GM18907 (cell line): ENCODE measurements around the gene PTPRN2.

Source experiments
- ATAC-seq: cut with Tn5 transposase; IDR thresholded peaks from one replicate; pipeline ENCODE4 v1.9.1; 2021; ENCODE audit warnings: mild to moderate bottlenecking, moderate library complexity; ENCODE audit not compliant: unreplicated experiment

PTPRN2 gene

GRCh38 chr7:157585113-157585861, 1002.3 kb downstream of the PTPRN2 start:
- no peak for ATAC-seq

DNA sequence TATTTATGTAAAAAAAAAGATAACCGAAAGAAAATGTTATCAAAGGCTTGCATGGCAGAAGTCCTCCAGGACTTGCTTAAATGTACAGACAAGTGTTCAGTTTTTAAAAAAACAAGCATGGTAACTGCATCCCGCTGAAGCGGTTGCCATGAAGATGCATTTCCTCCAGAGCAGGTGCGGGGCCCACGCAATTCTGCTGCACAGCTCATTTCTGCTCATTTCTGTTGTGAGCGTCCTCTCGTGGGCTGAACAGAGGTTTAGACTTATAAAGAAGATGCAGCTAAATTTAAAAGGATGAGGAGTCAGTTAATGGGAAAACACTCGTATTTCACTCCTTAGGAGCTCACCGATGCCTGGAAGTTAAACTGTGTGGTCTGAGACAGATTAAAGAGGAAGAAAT, 1003.2 kb downstream of the PTPRN2 start:
- no peak for ATAC-seq

GRCh38 chr7:157581740-157582139, 1005.9 kb downstream of the PTPRN2 start:
- ATAC-seq = no peak

DNA sequence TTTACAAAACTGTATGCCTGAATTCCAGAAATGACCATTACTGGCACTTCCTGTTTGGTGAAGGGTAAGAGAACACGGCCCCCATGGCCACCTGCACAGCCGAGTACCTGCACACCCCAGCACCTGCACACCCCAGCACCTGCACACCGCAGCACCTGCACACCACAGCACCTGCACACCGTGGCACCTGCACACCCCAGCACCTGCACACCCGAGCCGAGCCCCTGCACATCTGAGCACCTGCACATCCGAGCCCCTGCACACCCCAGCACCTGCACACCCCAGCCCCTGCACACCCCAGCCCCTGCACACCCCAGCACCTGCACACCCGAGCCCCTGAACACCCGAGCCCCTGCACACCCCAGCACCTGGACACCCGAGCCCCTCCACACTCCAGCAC, 1007.3 kb downstream of the PTPRN2 start:
- no peak for ATAC-seq

GRCh38 chr7:157579425-157579824, 1008.2 kb downstream of the PTPRN2 start:
- no peak for ATAC-seq

- no peak for ATAC-seq
Measured at GRCh38 chr7:157577796-157578339, 1009.8 kb downstream of the PTPRN2 start.

GRCh38 chr7:157577061-157577460, 1010.6 kb downstream of the PTPRN2 start:
- ATAC-seq = no peak

GRCh38 chr7:157576415-157576814, 1011.2 kb downstream of the PTPRN2 start:
- ATAC-seq = no peak

- no peak for ATAC-seq
Measured at GRCh38 chr7:157575777-157576176, 1011.8 kb downstream of the PTPRN2 start.

GRCh38 chr7:157574914-157575586, 1012.6 kb downstream of the PTPRN2 start:
- no peak for ATAC-seq

GRCh38 chr7:157574120-157574825, 1013.4 kb downstream of the PTPRN2 start:
- ATAC-seq = no peak

- no peak for ATAC-seq
Measured at GRCh38 chr7:157573244-157573643, 1014.4 kb downstream of the PTPRN2 start.

DNA sequence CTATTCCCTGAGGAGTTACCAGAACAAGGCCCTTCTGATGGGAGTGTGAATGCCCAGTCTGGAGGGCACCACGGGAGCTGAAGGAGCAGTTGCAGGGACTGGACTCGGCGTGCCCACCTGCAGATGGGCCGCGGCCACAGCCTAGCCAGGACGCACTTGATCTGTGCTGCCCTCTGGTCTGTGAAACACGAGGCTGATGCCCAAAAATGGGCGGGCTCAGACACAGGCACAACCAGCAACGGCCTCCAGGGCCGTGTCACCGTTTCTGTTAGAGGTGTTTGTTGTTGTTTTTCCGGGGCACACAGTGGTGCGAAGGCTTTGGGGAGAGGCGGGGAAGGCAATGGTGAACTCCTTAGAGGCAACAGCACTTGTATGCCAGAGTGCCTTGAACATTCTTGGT, 1015.0 kb downstream of the PTPRN2 start:
- no peak for ATAC-seq

GRCh38 chr7:157570531-157571200, 1017.0 kb downstream of the PTPRN2 start:
- no peak for ATAC-seq

GRCh38 chr7:157569967-157570366, 1017.7 kb downstream of the PTPRN2 start:
- ATAC-seq = no peak

GRCh38 chr7:157568770-157569584, 1018.6 kb downstream of the PTPRN2 start:
- ATAC-seq = peak; percentile 94

- ATAC-seq = no peak
Measured at GRCh38 chr7:157568106-157568769, 1019.4 kb downstream of the PTPRN2 start.

GRCh38 chr7:157567666-157568065, 1020.0 kb downstream of the PTPRN2 start:
- ATAC-seq = no peak

GRCh38 chr7:157566631-157567006, 1021.0 kb downstream of the PTPRN2 start:
- no peak for ATAC-seq
